ENCODE results near the gene HS6ST1.
"Not testable (repeated sequence)": the region's sequence is repeated elsewhere in the genome, so short reads cannot be mapped to it uniquely, and the experiment has no call there.

The HS6ST1 gene

GRCh38 chr2:128275498-128276045, 43.1 kb downstream of the HS6ST1 start:
- no peak overlapping the region for H3K4me3 ChIP-seq (ENCODE audit: low read length)
- DNase-seq (ENCODE audit: low read depth, low spot score) = no peak

GRCh38 chr2:128274218-128274617, 44.5 kb downstream of the HS6ST1 start:
- DNase-seq (ENCODE audit: low read depth, low spot score) = no peak
- no peak overlapping the region for H3K4me3 ChIP-seq (ENCODE audit: low read length)

- DNase-seq (ENCODE audit: low read depth, low spot score) = no peak
- no peak overlapping the region for H3K4me3 ChIP-seq (ENCODE audit: low read length)
These were observed 45.1 kb downstream of the HS6ST1 start for GRCh38 chr2:128273469-128274081.

GRCh38 chr2:128272601-128273468, 45.8 kb downstream of the HS6ST1 start:
- H3K4me3 ChIP-seq (ENCODE audit: low read length) = no peak overlapping the region
- no peak for DNase-seq (ENCODE audit: low read depth, low spot score)

- H3K4me3 ChIP-seq (ENCODE audit: low read length) = no peak overlapping the region
- no peak for DNase-seq (ENCODE audit: low read depth, low spot score)
These were observed 46.6 kb downstream of the HS6ST1 start for GRCh38 chr2:128271911-128272600.

GRCh38 chr2:128271597-128271910, 47.1 kb downstream of the HS6ST1 start:
- no peak for DNase-seq (ENCODE audit: low read depth, low spot score)

GRCh38 chr2:128270672-128271596, 47.7 kb downstream of the HS6ST1 start:
- no peak overlapping the region for H3K4me3 ChIP-seq (ENCODE audit: low read length)
- no peak for DNase-seq (ENCODE audit: low read depth, low spot score)

More at GRCh38 chr2:128271597-128271910, 47.1 kb downstream of the HS6ST1 start:
- H3K4me3 ChIP-seq (ENCODE audit: low read length) = no peak overlapping the region

GRCh38 chr2:128269990-128270671, 48.5 kb downstream of the HS6ST1 start:
- DNase-seq (ENCODE audit: low read depth, low spot score) = no peak
- no peak overlapping the region for H3K4me3 ChIP-seq (ENCODE audit: low read length)

GRCh38 chr2:128269063-128269989, 49.3 kb downstream of the HS6ST1 start:
- no peak overlapping the region for H3K4me3 ChIP-seq (ENCODE audit: low read length)
- no peak for DNase-seq (ENCODE audit: low read depth, low spot score)

- not testable (repeated sequence) for H3K4me3 ChIP-seq (ENCODE audit: low read length); DNase-seq (ENCODE audit: low read depth, low spot score)
These were observed 50.1 kb downstream of the HS6ST1 start for GRCh38 chr2:128268611-128269010.

- not testable (repeated sequence) for H3K4me3 ChIP-seq (ENCODE audit: low read length); DNase-seq (ENCODE audit: low read depth, low spot score)
These were observed 50.5 kb downstream of the HS6ST1 start for GRCh38 chr2:128268145-128268544.

- not testable (repeated sequence) for H3K4me3 ChIP-seq (ENCODE audit: low read length); DNase-seq (ENCODE audit: low read depth, low spot score)
These were observed 51.0 kb downstream of the HS6ST1 start for GRCh38 chr2:128267649-128268048.

- not testable (repeated sequence) for DNase-seq (ENCODE audit: low read depth, low spot score); H3K4me3 ChIP-seq (ENCODE audit: low read length)
These were observed 51.5 kb downstream of the HS6ST1 start for GRCh38 chr2:128267197-128267596.

GRCh38 chr2:128266463-128266862, 52.2 kb downstream of the HS6ST1 start:
- DNase-seq (ENCODE audit: low read depth, low spot score); H3K4me3 ChIP-seq (ENCODE audit: low read length): not testable (repeated sequence)

- not testable (repeated sequence) for DNase-seq (ENCODE audit: low read depth, low spot score); H3K4me3 ChIP-seq (ENCODE audit: low read length)
These were observed 53.1 kb downstream of the HS6ST1 start for GRCh38 chr2:128265608-128265993.

- DNase-seq (ENCODE audit: low read depth, low spot score) = no peak
These were observed 53.6 kb downstream of the HS6ST1 start for GRCh38 chr2:128264881-128265607.

GRCh38 chr2:128263902-128264331, 54.8 kb downstream of the HS6ST1 start:
- no peak overlapping the region for H3K4me3 ChIP-seq (ENCODE audit: low read length)
- no peak for DNase-seq (ENCODE audit: low read depth, low spot score)

More at GRCh38 chr2:128264881-128265607, 53.6 kb downstream of the HS6ST1 start:
- no peak overlapping the region for H3K4me3 ChIP-seq (ENCODE audit: low read length)

Measured in Jurkat, Clone E6-1 (cell line).